ENCODE data around the gene PRRX1.

- TF ChIP-seq YY1 (IDR thresholded peaks at IDR 0.05; ENCODE audit: low read depth): no peak
- no peak for TF ChIP-seq REST (IDR thresholded peaks at IDR 0.05; ENCODE audit: low read depth)
- no peak for TF ChIP-seq FOXM1 (IDR thresholded peaks at IDR 0.05; ENCODE audit: borderline replicate concordance, low read depth)
Observed at GRCh38 chr1:170765279-170765678, 101.3 kb downstream of the PRRX1 start.
